Frontal cortex (tissue), 4 donors: ENCODE data around the gene CHMP4A. TPM values are rescaled to one million over a fixed set of nuclear protein-coding genes. Genes with fewer than 3 reads are reported as not detected.
A peak's percentile ranks its signal among the peaks of the same experiment; 100 is the strongest.
"Not testable (repeated sequence)": the region's sequence is repeated elsewhere in the genome, so short reads cannot be mapped to it uniquely, and the experiment has no call there.

Experiments
- DNase-seq, 2 donors: peaks; one replicate each; pipeline ENCODE4 v3.0.0; 2012; ENCODE audit warnings: low spot score in 2 of 2
- FAIRE-seq: peaks from 2 replicates; lab custom pipeline; 2012; peaks lifted over from hg19 to GRCh38; lab: Jason Lieb, UNC
- total RNA-seq: library from RNA; depleted of rRNA; stranded (reverse); fragments of >200 nt; gene quantifications from one replicate; pipeline ENCODE4 v1.2.3, GENCODE V29; 2014
- donor health status: control.
- donor health status: control.
- donor health status: control.

CHMP4A gene
- total RNA-seq, 1 donor from 2014 or later = 40.4 TPM

GRCh38 chr14:24231263-24232120 lies 18.2 kb upstream of the CHMP4A start:
- FAIRE-seq = no peak
- DNase-seq = no peak

GRCh38 chr14:24228902-24229301 lies 15.6 kb upstream of the CHMP4A start:
- no peak for FAIRE-seq
- no peak for DNase-seq

DNA sequence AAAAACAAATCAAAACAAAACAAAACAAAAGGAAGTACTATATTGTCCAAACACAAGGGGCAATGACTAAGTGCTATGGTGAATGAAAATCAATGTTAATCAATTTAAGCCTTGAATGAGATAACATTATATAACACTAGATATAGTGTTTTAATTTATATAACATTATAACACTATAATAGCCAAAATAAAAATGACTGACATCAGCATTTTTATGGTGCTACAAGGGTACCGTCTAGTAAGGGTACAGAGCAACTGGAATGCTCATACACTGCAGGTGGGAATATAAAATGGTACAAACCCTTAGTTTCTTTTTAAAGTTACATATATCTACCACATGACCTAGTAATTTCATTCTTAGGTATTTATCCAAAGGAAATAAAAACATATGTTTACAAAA lies 13.2 kb upstream of the CHMP4A start:
- FAIRE-seq = no peak
- no peak for DNase-seq

- DNase-seq = no peak
- no peak for FAIRE-seq
These were observed 11.4 kb upstream of the CHMP4A start for GRCh38 chr14:24224618-24225071.

DNA sequence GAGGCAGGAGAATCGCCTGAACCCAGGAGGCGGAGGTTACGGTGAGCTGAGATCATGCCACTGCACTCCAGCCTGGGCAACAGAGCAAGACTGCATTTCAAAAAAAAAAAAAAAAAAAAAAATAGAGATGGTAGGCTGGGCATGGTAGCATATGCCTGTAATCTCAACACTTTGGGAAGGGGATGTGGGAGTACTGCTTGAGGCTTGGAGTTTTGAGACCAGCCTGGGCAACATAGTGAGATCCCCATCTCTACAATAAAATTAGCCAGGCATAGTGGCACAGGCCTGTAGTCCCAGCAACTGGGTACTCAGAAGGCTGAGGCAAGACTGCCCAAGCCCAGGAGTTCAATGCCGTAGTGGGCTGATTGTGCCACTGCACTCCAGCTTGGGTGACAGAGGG lies 9.7 kb upstream of the CHMP4A start:
- FAIRE-seq, DNase-seq: not testable (repeated sequence)

- DNase-seq = no peak
- FAIRE-seq = no peak
These were observed 6.2 kb upstream of the CHMP4A start for GRCh38 chr14:24219521-24219920.

- FAIRE-seq = no peak
These were observed 5.8 kb upstream of the CHMP4A start for GRCh38 chr14:24219080-24219479.

GRCh38 chr14:24216876-24217275 lies 3.6 kb upstream of the CHMP4A start:
- not testable (repeated sequence) for FAIRE-seq, DNase-seq

More at GRCh38 chr14:24219080-24219479, 5.8 kb upstream of the CHMP4A start:
- DNase-seq = no peak

- DNase-seq (no peak), FAIRE-seq (no peak)
These were observed 3.0 kb upstream of the CHMP4A start for GRCh38 chr14:24216345-24216699.

GRCh38 chr14:24215495-24216344 lies 2.4 kb upstream of the CHMP4A start, which contains the start of gene MDP1:
TSS of gene MDP1 (minus strand) at chr14:24216066. CDS start at chr14:24215955, 111 bp downstream.
- FAIRE-seq = no peak
- peak; percentile 70 to 88 for DNase-seq

DNA sequence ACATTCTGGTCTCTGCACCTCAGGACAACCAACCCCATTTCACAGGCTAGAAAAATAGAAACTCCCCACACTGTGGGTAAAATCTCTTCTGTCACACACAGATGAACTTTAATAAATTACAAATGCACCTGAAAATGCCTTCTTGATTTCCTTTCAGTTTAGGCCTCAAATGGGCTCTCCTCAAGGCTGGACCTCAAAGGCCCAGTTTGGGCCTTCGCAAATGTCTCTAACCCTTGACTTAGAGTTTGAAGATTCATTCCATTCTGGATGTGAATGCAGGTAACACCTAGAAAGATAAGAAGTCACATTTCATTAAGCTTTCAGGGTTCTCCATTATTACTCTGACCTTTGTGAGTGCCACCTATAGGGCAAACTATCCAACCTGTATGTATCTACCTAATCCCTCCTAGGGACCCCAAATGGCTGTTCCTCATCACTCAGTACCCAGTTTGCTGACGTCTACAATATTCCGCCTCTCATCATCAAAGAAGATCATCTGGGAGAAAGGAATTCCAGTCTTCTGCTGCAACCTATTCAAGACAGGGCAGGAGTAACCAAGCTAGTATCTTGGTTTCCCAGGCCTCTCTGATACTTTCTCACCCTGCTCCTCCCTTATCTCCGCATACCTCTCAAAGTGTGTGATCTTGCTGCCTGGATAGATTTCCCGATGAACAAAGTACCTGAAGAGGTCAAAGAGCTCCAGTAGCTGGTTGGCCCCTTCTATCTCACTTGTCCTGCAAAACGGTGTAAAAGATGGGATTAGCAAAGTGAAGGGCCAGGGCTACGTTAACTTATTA lies 776 bp upstream of the CHMP4A start:
- DNase-seq (no peak), FAIRE-seq (no peak)

GRCh38 chr14:24211311-24211710 lies 2.0 kb downstream of the CHMP4A start:
- DNase-seq (no peak), FAIRE-seq (no peak)

DNA sequence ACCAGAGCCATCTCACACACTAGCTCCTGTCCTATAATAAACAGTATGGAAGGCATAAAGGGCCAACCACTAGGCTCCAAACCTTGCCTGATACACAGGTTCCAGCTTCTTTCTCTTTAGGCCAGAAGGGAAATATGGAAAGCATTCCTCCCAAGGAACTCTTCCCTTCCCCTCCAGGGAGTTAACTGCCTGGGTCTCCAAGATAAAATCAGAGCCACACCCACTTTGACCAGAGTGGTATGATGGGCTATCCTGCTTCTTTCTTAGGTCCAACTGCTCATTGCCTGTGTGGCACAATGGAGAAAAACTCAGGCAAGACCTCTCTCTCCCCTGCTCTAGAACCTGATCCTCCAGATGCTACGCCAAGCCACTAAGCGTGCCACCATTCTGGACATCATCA lies 5.7 kb downstream of the CHMP4A start:
- FAIRE-seq = no peak

DNA sequence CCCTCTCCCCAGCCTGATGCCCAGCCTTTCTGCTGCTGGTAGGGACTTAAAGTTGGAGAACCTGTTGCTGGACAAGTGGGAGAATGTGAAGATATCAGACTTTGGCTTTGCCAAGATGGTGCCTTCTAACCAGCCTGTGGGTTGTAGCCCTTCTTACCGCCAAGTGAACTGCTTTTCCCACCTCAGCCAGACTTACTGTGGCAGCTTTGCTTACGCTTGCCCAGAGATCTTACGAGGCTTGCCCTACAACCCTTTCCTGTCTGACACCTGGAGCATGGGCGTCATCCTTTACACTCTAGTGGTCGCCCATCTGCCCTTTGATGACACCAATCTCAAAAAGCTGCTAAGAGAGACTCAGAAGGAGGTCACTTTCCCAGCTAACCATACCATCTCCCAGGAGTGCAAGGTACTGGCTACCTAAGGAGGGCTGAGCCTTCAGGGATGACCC lies 6.2 kb downstream of the CHMP4A start:
- no peak for FAIRE-seq
- no peak for DNase-seq

More for the DNA sequence above, 5.7 kb downstream of the CHMP4A start:
- DNase-seq = no peak

DNA sequence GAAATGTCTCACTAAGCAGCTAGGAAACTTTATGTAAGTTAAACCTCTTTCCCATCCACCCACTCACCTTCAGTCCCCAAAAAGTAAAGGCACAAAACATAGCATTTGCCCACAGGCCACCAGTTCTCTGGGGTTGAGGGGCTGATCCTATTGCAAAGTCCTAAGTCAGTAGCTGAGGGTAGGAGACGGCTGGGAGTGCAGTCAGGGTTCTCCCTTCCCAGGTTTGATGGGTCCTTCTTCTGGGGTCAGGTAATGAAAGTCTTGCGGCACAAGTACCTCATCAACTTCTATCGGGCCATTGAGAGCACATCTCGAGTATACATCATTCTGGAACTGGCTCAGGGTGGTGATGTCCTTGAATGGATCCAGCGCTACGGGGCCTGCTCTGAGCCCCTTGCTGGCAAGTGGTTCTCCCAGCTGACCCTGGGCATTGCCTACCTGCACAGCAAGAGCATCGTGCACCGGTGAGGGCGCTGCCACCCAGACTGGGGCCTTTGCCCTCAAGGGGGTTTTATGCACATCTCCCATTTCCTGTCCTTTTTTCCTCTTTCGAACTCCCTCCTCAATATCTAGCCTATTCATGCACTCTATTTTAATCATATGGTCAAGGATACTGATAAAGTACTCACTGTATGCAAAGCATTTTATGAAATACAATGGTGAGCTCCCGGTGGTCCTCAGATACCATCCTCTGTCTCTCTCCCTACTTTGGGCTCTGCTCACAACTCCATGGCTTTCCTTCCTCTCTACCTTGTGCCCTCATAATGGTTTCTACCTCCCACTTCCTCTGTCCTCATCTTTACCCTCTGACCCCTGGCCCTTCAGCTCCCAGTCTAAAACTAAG lies 6.8 kb downstream of the CHMP4A start:
- FAIRE-seq = no peak
- DNase-seq = no peak

DNA sequence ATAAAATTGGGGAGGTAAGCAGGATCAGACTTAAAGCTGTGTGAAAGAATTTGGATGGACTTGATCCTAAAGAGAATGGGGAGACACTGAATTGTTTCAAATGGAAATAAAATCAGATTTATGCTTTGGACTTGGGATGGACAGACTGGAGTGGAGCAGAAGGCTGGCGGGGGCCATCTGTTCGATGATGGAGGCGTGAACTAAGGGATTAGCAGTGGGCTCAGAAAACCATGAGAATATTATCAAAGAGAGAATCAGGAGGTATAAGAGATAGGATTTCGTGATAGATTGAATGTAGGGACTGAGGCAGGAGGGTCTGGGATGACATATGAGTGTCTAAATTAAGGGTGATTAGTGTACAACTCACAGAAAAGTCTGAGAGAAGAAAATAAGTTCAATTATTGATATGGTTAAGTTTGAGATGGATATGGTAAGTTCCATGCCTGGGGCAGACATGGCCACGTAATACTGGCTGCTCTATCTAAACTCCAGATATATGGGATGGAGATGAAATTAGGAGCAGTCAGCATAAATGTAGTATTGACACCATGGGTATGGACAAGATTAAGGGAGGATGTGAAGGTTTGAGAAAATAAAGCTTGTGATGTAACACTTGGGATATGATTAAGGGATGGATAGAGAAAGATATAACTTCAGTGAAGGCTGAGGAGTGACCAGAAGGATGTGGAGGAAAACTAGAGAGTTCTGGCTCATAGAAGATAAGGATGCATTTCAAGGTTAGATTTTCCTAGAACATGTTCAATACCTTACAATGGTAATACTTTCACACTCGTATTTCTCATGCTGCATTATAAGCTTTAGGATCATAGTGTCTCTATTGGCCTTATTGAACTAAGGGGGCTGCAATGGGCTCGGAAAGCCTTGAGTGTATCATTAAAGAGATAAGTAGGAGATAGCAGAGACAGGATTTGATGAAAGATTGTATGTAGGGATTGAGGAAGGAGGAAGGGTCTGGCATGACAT lies 8.8 kb downstream of the CHMP4A start:
- DNase-seq = no peak
- FAIRE-seq = no peak

DNA sequence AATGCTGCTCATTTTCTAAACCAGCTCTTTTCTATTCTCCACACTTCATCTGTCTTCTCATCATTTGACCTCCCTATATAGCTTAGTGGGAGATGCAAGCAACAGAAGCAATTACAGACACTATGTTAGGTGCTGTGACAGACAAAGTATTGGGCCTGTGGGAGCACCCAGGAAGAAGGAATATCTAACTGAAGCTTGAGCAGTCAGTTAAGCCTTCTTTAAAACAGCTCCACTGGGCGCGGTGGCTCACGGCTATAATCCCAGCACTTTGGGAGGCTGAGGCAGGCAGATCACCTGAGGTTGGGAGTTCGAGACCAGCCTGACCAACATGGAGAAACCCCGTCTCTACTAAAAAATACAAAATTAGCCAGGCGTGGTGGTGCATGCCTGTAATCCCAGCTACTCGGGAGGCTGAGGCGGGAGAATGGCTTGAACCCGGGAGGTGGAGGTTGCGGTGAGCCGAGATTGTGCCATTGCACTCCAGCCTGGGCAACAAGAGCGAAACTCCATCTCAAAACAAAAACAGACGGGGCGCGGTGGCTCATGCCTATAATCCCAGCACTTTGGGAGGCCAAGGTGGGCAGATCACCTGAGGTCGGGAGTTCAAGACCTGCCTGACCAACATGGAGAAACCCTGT lies 9.9 kb downstream of the CHMP4A start:
- not testable (repeated sequence) for FAIRE-seq, DNase-seq
